Left ventricle myocardium inferior (tissue), 1 donor: ENCODE data around the gene CXXC5. TPM values are rescaled to one million over a fixed set of nuclear protein-coding genes. Genes with fewer than 3 reads are reported as not detected.
"Not testable (repeated sequence)": the region's sequence is repeated elsewhere in the genome, so short reads cannot be mapped to it uniquely, and the experiment has no call there.

Source experiments
- DNase-seq: peaks from one replicate; pipeline ENCODE4 v3.0.0-alpha.2; 2020
- H3K27ac ChIP-seq: fragments of 200-600 bp; replicated peaks from 2 replicates; pipeline ENCODE4 v1.8.0; 2021
- H3K27me3 ChIP-seq: fragments of 200-600 bp; 2 replicates; pipeline ENCODE4 v1.8.0; 2021; ENCODE audit warnings: low read depth
- H3K36me3 ChIP-seq: fragments of 200-600 bp; 2 replicates; pipeline ENCODE4 v1.8.0; 2021
- H3K4me1 ChIP-seq: fragments of 200-600 bp; 2 replicates; pipeline ENCODE4 v1.8.0; 2021
- H3K4me3 ChIP-seq: fragments of 200-600 bp; 2 replicates; pipeline ENCODE4 v1.8.0; 2021; ENCODE audit warnings: mild to moderate bottlenecking, moderate library complexity
- H3K9me3 ChIP-seq: fragments of 200-600 bp; replicated peaks from 2 replicates; pipeline ENCODE4 v1.8.0; 2021
- CTCF ChIP-seq: fragments of 200-600 bp; IDR thresholded peaks from 2 replicates; pipeline ENCODE4 v1.8.0; 2021; ENCODE audit warnings: antibody characterized with exemption, mild to moderate bottlenecking, borderline replicate concordance
- intact Hi-C: fragments of 100-400 bp; cut with micrococcal nuclease; formaldehyde crosslinking; loops from one replicate; pipeline ENCODE4 v1.11.0; 2022
- total RNA-seq: library from RNA; stranded (reverse); fragmentation: NEBNext Ultra II Directional; extraction: Animal tissue kit (Norgen Biotek cat#: 25700); gene quantifications from one replicate; pipeline ENCODE4 v1.2.1, GENCODE V29; 2021
- donor health status: DM: no; HTN: yes; CAD: no; lungs with severe emphysema.

The CXXC5 gene
- total RNA-seq, 1 donor from 2014 or later, result 56.9 TPM

- TF ChIP-seq CTCF, result no peak
- intact Hi-C loops, result no loop called here
- Histone ChIP-seq H3K4me3 (no peak overlapping the region), H3K27me3 (no peaks in the 10 kb centered on the region), H3K4me1 (peaks cover 31% of the 10 kb centered on the region), H3K9me3 (no peaks in the 10 kb centered on the region), H3K27ac (peak overlapping the region; percentile 3), H3K36me3 (peaks cover 23% of the 10 kb centered on the region)
- no peak for DNase-seq
Measured at GRCh38 chr5:139611703-139612584, 36.2 kb upstream of the CXXC5 start.

- Histone ChIP-seq H3K27ac (no peak overlapping the region), H3K9me3 (no peaks in the 10 kb centered on the region), H3K4me1 (peaks cover 7% of the 10 kb centered on the region), H3K4me3 (no peak overlapping the region), H3K27me3 (no peaks in the 10 kb centered on the region), H3K36me3 (peaks cover 81% of the 10 kb centered on the region)
- no peak for DNase-seq
- intact Hi-C loops, result no loop called here
- no peak for TF ChIP-seq CTCF
Measured at GRCh38 chr5:139619861-139620260, 28.3 kb upstream of the CXXC5 start.

GRCh38 chr5:139625398-139625797, 22.8 kb upstream of the CXXC5 start:
- H3K9me3 ChIP-seq, H3K27me3 ChIP-seq, H3K4me1 ChIP-seq, DNase-seq, H3K4me3 ChIP-seq, intact Hi-C loops, H3K27ac ChIP-seq: not testable (repeated sequence)
- H3K36me3 ChIP-seq, result peaks cover 76% of the 10 kb centered on the region

DNA sequence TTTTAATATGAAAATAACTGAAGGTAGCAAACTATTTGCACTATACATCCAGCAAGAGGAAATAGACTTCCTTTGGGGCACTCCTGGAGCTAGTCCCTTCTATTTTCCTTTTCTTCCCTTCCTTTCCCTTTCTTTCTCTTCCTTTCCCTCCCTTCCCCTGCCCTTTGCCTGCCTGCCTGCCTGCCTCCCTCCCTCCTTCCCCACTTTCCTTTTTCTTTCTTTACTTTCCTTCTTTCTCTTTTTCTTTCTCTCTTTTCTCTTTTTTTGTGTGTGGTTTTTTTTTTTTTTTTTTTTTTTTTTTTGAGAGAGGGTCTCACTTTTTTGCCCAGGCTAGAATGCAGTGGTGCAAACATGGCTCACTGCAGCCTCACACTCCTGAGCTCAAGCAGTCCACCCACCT, 17.3 kb upstream of the CXXC5 start:
- Histone ChIP-seq H3K27me3 (no peaks in the 10 kb centered on the region), H3K27ac (no peak overlapping the region), H3K4me3 (no peak overlapping the region), H3K4me1 (peaks cover 13% of the 10 kb centered on the region), H3K36me3 (peaks cover 33% of the 10 kb centered on the region), H3K9me3 (no peaks in the 10 kb centered on the region)
- TF ChIP-seq CTCF, result no peak
- intact Hi-C loops, result loop anchor here (5.0 kb wide), 1 partner anchor 61 kb away; no protein-coding TSS in a partner anchor
- no peak for DNase-seq

DNA sequence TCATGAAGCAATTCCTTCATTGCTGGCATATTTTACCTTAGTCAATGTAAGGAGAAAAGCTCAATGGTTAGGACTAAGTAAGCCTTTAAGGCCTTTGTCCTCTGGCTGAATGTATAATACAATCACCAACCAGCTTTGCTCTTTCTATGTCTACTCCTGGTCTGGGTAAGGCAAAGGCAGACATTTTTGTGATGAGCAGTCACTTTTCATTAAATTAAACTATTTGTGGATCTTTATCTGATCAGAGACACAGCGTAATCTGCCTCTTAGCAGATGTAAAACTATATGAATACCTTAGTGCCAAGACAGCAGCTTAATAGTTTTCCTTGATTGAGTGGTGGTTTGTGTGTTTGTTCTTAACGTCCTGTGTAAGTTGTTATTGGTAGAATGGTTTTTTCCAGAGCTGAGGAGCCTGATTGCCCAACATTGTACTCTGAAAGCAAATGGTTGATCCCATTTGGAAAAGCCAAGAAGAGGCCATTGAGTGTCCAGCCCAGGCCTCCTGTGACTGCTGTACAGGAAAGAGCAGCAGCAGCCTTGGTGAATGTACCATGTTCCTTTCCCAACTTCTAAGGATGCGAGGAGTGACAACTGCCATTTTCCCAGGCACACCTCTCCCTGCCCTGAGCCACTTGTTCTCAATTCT, 16.5 kb upstream of the CXXC5 start:
- Histone ChIP-seq H3K4me1 (peaks cover 21% of the 10 kb centered on the region), H3K36me3 (peaks cover 25% of the 10 kb centered on the region), H3K27ac (no peak overlapping the region), H3K27me3 (no peaks in the 10 kb centered on the region), H3K9me3 (no peaks in the 10 kb centered on the region), H3K4me3 (no peak overlapping the region)
- intact Hi-C loops, result loop anchor here (5.0 kb wide), 1 partner anchor 61 kb away; no protein-coding TSS in a partner anchor
- no peak for TF ChIP-seq CTCF
- DNase-seq, result no peak
